ENCODE results near the gene MIPEP.
"Not testable (repeated sequence)": the region's sequence is repeated elsewhere in the genome, so short reads cannot be mapped to it uniquely, and the experiment has no call there.

The MIPEP gene

DNA sequence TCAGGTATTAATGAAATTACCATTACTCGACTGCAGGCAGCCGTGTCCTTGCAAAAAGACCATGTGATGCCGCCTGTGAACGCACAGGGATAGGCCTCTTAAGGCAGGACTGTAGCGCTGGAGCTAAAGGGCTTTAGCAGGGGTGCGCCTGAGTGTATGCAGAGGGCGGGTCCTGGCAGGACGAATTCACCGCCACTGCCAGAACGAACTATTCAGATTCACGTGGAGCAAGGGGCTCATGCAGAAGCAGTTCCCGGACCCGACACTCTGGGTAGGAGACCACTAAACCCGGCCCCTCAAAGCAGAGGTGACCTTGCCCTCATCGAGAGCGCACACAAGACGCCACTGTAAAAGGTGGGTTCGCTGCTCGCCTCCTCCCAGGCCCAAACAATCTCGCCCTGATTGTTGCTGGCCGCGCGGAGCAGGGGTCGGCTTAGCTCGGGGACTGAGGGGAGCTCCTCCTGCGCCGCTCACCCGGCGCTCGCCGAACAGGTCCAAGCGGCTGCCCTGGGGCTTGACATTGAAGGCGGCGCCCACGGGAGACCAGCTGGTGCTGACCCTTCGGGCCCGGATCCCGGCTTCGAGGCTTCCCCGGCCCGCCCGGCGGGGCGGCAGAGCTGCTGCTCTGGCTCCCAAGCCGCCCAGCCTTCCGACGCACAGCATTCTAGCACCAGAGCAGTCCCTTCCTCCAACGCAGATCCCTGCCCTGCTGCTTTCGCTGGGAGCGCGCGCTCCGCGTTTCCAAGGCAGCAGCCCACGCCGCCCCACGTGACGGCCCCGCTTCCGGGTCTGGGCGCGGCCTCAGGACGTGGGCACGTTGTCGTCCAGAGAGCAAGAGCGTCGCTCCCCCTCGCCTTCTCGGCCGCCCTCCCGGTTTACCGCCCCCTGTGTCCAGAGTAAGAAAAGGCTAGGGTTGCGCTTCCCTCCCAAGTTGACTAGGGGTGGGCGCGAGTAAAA lies at the start of gene MIPEP:
Gene MIPEP, minus strand, starts transcription at position 743 of the 957 bp plus-strand sequence. Its CDS starts 80 bp downstream, at position 663.
- peak; percentile 89 for FAIRE-seq

DNA sequence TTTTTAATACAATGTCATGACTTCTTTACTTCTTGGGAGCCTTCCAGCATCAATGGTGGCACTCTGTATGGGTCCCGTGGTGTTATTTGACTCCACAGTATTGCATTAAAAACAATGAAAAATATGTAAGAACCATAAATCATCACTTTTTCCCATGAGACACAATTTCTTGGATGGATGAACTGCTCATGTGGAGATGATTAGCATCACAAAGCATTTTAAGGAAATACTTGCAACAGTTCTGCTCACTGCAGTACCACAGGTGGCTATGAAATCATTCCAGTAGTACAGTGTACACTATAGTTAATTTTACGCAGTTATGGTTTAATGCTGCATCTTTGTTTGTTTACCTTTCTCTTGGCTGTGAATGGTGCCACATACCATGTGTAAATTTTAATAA lies 45.3 kb upstream of the MIPEP start:
- no peak for FAIRE-seq

GRCh38 chr13:23928985-23929384 lies 39.8 kb upstream of the MIPEP start:
- FAIRE-seq = no peak

- FAIRE-seq = no peak
Observed at GRCh38 chr13:23923031-23923430, 33.8 kb upstream of the MIPEP start.

GRCh38 chr13:23922005-23922932 lies 33.1 kb upstream of the MIPEP start:
- no peak for FAIRE-seq

DNA sequence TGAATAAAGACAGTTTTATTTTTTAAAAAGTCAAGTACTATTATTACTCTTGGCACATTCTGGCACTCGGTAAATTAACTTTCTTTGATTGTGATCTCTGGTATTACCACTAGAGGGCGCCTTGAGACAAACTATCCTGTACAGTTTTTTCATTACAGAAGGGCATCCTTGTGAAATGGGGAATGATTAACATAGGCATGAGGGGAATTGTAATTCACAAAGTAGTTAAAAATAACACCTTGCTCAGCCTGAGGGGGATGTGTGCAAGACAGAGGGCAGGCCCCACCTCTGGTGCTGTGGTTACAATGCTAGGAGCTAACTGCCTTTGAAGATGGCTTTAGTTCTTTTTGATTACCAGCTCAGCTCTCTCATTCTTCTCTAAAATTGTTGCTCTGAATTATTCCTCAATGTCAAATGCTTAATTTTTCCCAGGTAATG lies 32.3 kb upstream of the MIPEP start:
- FAIRE-seq = peak; percentile 94

- no peak for FAIRE-seq
Observed at GRCh38 chr13:23919006-23919405, 29.8 kb upstream of the MIPEP start.

DNA sequence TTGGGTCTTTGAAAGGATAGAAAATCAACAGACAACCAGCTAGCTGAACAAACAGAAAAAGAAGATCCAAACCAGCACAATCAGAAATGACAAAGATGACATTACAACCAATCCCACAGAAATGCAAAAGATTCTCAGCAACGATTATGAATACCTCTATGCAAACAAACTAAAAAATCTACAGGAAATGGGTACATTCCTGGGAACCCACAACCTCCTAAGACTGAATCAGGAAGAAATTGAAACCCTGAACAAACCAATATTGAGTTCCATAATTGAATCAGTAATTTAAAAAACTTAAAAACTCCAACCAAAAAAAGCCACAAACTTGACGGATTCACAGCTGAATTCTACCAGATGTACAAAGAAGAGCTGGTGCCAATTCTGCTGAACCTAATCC lies 29.0 kb upstream of the MIPEP start:
- no peak for FAIRE-seq

DNA sequence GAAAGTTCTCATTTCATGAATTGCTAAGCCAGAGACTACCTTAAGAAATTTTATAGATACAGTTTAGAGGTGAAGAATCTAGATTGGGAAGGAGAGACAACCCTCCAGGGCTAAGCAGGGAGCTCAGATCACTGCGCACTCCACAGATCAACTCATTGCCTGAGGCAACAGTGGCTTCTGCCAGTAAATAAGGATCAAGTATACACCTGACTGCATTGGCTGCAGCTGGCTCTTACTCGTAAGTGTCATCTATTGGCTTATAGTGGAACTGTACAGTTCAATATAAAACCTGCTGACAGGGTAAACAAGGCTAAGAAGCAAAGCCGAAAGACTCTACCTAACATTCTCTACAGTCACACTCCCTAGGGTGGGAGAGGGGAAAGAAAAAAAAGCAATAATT lies 26.1 kb upstream of the MIPEP start:
- FAIRE-seq = no peak

DNA sequence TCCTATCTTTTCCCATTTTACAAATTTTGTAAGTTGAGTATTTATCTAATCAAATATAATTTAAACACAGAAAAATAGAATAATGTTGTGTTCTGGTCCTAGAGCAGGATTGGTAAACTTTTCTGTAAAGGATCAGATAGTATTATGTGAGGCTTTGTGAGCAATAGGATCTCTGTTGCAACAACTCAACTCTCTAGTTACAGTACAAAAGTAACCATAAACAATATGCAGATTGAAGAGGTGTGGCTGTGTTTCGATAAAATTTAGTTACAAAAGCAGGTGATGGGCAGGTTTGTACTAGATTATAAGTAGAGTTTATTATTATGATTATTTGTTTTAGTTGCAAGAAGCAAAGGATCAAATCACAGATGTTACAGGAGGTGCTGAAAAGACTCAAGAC lies 23.3 kb upstream of the MIPEP start:
- no peak for FAIRE-seq

DNA sequence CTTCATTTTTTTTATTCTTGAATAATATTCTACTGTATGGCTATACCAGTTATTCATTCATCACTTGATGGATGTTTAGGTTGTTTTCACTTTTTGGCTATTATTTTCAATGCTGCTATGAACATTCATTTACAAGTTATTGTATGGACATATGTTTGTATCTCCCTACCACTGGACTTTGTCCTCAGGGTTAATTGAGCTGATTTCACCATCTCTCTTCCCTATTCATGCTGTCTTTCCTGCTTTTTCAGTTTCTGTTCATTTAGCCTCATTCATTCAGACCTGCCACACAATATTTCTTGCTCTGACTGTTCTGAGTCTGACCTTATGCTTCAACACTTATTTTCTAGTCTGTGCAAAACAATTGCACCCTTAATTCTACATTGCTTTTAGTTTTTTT lies 20.4 kb upstream of the MIPEP start:
- FAIRE-seq = no peak

GRCh38 chr13:23905766-23906165 lies 16.6 kb upstream of the MIPEP start:
- FAIRE-seq = no peak

DNA sequence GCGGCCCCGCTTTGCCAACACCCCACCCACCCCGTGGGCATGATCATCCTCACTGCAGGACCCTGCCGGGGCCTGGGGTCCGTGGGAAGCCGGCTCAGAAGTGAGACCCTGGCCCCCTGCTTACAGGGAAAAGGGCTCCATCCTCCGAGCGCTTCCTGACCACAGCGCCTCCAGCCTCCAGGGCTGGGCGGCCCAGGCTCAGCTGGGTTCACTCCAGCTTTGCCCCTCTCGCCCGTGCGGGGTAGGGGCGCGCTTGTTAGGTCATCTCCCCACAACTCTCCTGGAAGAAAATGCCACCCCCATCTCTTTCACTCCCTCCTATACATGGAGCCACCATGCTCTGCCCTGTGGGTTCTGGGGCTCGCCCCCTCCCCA lies 14.7 kb upstream of the MIPEP start:
- FAIRE-seq = no peak

DNA sequence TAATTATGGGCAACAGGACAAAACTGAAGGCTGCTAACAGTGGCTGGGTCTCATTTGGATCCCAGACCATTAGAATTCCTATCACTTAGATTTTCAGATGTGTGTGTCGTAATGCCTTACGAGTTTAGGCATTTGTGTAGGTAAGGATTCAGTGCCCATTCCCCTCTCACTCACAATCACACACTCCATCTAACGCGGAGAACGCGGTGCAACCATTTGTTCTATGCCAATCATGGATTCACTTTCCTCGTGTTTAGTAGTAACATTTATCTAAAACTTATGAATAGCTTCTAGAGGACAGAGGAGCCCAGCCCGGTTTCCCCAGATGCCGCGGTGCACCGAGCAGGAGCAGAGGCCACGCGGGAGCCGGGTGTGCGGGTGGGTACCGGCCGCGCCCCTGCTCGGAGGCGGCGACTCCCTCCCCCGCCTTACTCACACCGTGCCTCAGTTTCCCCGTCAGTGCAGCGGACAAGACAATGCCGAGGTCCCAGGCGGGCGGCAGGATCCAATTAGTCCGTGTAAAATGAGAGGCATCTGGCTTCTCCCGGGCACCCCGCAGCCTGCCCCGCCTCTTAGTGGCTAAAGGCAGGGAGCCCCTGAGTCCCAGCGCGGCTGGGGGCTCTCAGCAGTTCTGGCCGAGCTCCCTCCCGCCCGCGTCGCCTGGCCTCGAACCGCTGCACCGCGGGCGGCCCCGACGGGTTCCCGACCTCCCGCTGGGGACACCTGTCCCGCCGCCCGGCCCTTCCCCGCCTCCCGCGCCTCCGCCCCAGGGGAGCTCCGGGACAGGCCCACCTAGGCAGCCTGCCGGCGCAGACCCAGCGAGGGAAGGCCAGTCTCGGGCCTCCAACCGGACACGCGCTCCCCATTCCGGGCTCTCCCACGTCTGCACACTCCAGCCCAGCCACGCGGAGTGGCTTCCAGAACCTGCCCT lies 14.0 kb upstream of the MIPEP start:
- no peak for FAIRE-seq

- no peak for FAIRE-seq
Observed at GRCh38 chr13:23901365-23901764, 12.2 kb upstream of the MIPEP start.

GRCh38 chr13:23899555-23899954 lies 10.4 kb upstream of the MIPEP start:
- FAIRE-seq = no peak

DNA sequence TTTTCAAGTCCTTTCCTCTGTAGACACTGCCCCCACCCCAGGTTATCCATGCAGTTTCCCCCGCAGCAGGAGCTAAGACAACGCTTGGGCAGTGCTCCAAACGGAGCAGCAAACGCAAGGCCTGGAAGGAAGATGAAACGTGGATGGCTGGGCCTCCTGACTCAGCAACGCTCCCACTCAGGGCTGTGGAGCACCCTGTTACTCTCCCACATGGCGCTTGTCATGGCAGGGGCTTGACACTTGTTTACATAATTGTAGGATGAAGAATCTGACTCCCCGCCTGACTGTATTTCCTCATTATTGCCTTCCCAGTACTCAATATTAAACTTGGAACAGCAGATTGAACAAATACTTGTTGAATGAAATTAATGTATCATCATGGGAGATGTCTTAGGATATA lies 8.9 kb upstream of the MIPEP start:
- FAIRE-seq = no peak

DNA sequence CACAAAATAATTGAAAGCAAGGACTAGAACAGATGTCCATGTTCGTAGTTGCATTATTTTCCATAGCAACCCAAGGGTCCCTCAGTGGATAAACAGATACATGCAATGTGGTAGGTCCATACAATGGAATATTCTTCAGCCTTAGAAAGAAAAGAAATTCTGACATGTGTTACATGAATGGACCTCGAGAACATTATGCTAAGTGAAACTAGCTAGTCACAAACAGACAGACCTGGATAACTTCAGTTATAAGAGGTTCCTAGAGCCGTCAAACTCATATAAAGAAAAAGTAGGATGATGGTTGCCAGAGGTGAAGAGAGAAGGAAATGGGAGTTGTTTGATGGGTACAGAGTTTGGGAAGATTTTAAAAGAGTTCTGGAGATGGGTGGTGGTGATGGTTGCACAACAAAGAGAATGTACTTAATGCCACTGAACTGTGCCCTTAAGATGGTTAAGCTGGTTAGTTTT lies 8.3 kb upstream of the MIPEP start, which contains the start of gene C1QTNF9B:
Gene C1QTNF9B, minus strand, starts transcription at position 51 of the 468 bp plus-strand sequence.
- not testable (repeated sequence) for FAIRE-seq

- not testable (repeated sequence) for FAIRE-seq
Observed at GRCh38 chr13:23894746-23895145, 5.5 kb upstream of the MIPEP start.

- FAIRE-seq = not testable (repeated sequence)
Observed at GRCh38 chr13:23893791-23894190, 4.6 kb upstream of the MIPEP start.

- no peak for FAIRE-seq
Observed at GRCh38 chr13:23889615-23890607, 711 bp upstream of the MIPEP start.

Data from G401.6 (cell line).